Mesodermal cell (in vitro differentiated cells): ENCODE results near the gene MT1M. TPM values are rescaled to one million over a fixed set of nuclear protein-coding genes. Genes with fewer than 3 reads are reported as not detected.
"Not testable (repeated sequence)": the region's sequence is repeated elsewhere in the genome, so short reads cannot be mapped to it uniquely, and the experiment has no call there.

Experiments
- H3K27ac ChIP-seq: 2 replicates; pipeline ENCODE4 v1.7.0; 2013; ENCODE audit warnings: mild to moderate bottlenecking, low read depth, low read length, moderate library complexity; ENCODE audit not compliant: severe bottlenecking
- H3K36me3 ChIP-seq: 2 replicates; pipeline ENCODE4 v1.7.1; 2013; ENCODE audit warnings: mild to moderate bottlenecking, low read length, moderate library complexity; ENCODE audit not compliant: control insufficient read depth, insufficient read depth
- H3K4me1 ChIP-seq: one replicate; pipeline ENCODE4 v1.7.1; 2013; ENCODE audit warnings: mild to moderate bottlenecking, low read length; ENCODE audit not compliant: insufficient read depth, control insufficient read depth, poor library complexity, severe bottlenecking
- H3K4me3 ChIP-seq: 2 replicates; pipeline ENCODE4 v1.7.0; 2013; ENCODE audit warnings: low read length, control low read depth, mild to moderate bottlenecking; ENCODE audit not compliant: insufficient read depth, poor library complexity, severe bottlenecking; ENCODE audit errors: extremely low read depth
- H3K9me3 ChIP-seq: 2 replicates; pipeline ENCODE4 v1.7.1; 2013; ENCODE audit warnings: mild to moderate bottlenecking, low read length, moderate library complexity; ENCODE audit not compliant: control insufficient read depth
- WGBS, 2 experiments: methylation state at CpG; one replicate each; pipeline ENCODE4 v1.1.5; 2013; ENCODE audit warnings: missing lambda C conversion rate in 2 of 2; ENCODE audit not compliant: insufficient coverage in 2 of 2; 5-methylcytosine and 5-hydroxymethylcytosine counted together
- polyA plus RNA-seq, 2 experiments: library from polyadenylated mRNA; stranded (reverse); fragments of 50-300 nt; gene quantifications; one replicate each; pipeline ENCODE4 v1.2.3, GENCODE V29; 2013

The MT1M gene
- polyA plus RNA-seq (2013, experiment 1 of 2): not detected
- not detected for polyA plus RNA-seq (2013, experiment 2 of 2)

- Histone ChIP-seq H3K36me3 (no peaks in the 10 kb centered on the region), H3K4me1 (peaks cover 11% of the 10 kb centered on the region), H3K27ac (no peak within 1 kb of the TSS), H3K9me3 (no peaks in the 10 kb centered on the region), H3K4me3 (peak within 1 kb of the TSS; percentile 24)
- 1% methylated on average over 52 to 55 of the region's 61 CpGs for WGBS, 2 experiments
Measured at GRCh38 chr16:56632156-56632847, at the start of gene MT1M. Gene MT1M (plus strand): TSS chr16:56632659. CDS start chr16:56632732, 73 bp downstream.

GRCh38 chr16:56582911-56583310 lies 49.5 kb upstream of the MT1M start:
- not testable (repeated sequence) for H3K36me3 ChIP-seq, H3K9me3 ChIP-seq, H3K4me3 ChIP-seq, H3K4me1 ChIP-seq, H3K27ac ChIP-seq
- 89 to 100% methylated on average over 1 of the region's 2 CpGs for WGBS, 2 experiments

GRCh38 chr16:56583351-56584168 lies 48.9 kb upstream of the MT1M start:
- Histone ChIP-seq H3K9me3 (no peaks in the 10 kb centered on the region), H3K4me1 (no peaks in the 10 kb centered on the region), H3K4me3 (no peak overlapping the region), H3K27ac (no peak overlapping the region), H3K36me3 (no peaks in the 10 kb centered on the region)
- WGBS, 2 experiments: 82% methylated on average over 6 to 10 of the region's 11 CpGs

DNA sequence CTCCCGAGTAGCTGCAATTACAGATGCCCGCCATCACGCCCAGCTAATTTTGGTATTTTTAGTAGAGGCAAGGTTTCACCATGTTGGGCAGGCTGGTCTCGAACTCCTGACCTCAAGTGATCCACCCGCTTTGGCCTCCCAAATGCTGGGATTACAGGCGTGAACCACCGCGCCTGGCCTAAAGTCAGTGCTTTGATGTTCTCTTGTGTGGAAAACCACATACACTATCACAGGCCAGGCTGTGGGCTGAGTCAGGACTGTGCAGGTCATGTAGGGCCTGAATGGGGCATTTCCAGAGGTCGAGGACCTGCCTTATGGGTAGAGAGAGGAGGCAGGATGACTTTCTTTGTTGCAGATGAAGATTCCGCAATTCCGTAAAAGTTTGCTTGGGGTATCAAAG lies 48.2 kb upstream of the MT1M start:
- H3K27ac ChIP-seq: no peak overlapping the region
- H3K36me3 ChIP-seq: no peaks in the 10 kb centered on the region
- H3K9me3 ChIP-seq: no peaks in the 10 kb centered on the region
- H3K4me3 ChIP-seq: no peak overlapping the region
- WGBS, 2 experiments: 83 to 85% methylated on average over 11 of the region's 11 CpGs
- no peaks in the 10 kb centered on the region for H3K4me1 ChIP-seq

- no peak overlapping the region for H3K27ac ChIP-seq
- H3K4me3 ChIP-seq: no peak overlapping the region
- WGBS, 2 experiments: 41 to 42% methylated on average over 6 to 8 of the region's 9 CpGs
- H3K4me1 ChIP-seq: peaks cover 5% of the 10 kb centered on the region
- H3K36me3 ChIP-seq: no peaks in the 10 kb centered on the region
- no peaks in the 10 kb centered on the region for H3K9me3 ChIP-seq
Measured at GRCh38 chr16:56588781-56589140, 43.7 kb upstream of the MT1M start.

GRCh38 chr16:56589141-56590039 lies 43.1 kb upstream of the MT1M start, which contains the start of gene MT3:
Gene MT3 (plus strand): TSS chr16:56589528. CDS start chr16:56589591, 63 bp downstream.
- Histone ChIP-seq H3K27ac (no peak within 1 kb of the TSS), H3K4me3 (no peak within 1 kb of the TSS), H3K36me3 (no peaks in the 10 kb centered on the region), H3K4me1 (peaks cover 5% of the 10 kb centered on the region), H3K9me3 (no peaks in the 10 kb centered on the region)
- 8 to 9% methylated on average over 85 to 86 of the region's 87 CpGs for WGBS, 2 experiments

- no peaks in the 10 kb centered on the region for H3K9me3 ChIP-seq
- no peak overlapping the region for H3K27ac ChIP-seq
- no peak overlapping the region for H3K4me3 ChIP-seq
- peaks cover 5% of the 10 kb centered on the region for H3K4me1 ChIP-seq
- no peaks in the 10 kb centered on the region for H3K36me3 ChIP-seq
- WGBS, 2 experiments: 78 to 100% methylated on average over 1 to 2 of the region's 4 CpGs
Measured at GRCh38 chr16:56591377-56592060, 40.9 kb upstream of the MT1M start.

DNA sequence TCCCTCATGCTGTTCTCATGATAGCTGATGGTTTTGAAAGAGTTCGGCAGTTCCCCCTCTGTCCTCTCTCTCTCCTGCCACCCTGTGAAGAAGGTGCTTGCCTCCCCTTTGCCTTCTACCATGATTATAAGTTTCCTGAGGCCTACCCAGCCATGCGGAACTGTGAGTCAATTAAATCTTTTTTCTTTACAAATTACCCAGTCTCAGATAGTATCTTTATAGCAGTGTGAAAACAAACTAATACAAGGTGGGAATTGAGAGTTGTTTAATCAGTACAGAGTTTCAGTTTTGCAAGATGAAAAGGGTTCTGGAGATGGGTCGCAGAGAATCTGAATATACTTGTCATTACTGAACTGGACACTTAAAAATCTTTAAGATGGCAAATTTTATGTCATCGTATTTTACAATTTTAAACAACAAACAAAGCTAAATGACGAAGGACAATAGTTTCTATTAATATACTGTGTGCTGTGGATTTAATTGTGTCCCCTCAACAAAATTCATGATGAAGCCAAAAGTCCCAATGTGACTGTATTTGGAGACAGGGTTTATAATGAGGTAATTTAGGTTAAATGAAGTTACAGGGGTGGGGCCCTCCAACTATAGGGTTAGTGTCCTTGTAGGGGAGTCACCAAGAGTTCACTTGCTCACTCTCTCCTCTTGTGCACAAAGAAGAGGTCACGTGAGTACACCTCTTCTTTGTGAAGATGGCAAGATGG lies 38.7 kb upstream of the MT1M start:
- Histone ChIP-seq H3K9me3 (no peaks in the 10 kb centered on the region), H3K36me3 (no peaks in the 10 kb centered on the region), H3K4me1 (peaks cover 5% of the 10 kb centered on the region), H3K4me3 (no peak overlapping the region), H3K27ac (no peak overlapping the region)
- 69 to 80% methylated on average over 2 to 3 of the region's 6 CpGs for WGBS, 2 experiments

DNA sequence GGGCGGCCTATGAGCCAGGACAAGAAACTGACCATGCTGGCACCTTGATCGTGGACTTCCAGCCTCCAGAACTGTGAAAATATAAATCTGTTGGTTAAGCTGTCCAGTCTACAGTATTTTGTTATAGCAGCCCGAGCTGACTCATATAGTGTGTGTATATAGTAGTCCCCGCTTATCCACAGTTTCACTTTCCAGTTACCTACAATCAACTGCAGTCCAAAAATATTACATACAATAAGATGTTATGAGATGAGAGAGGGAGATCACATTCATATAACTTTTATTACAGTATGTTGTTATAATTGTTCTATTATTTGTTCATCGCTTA lies 38.2 kb upstream of the MT1M start:
- Histone ChIP-seq H3K36me3 (no peaks in the 10 kb centered on the region), H3K4me3 (no peak overlapping the region), H3K4me1 (peaks cover 5% of the 10 kb centered on the region), H3K27ac (no peak overlapping the region), H3K9me3 (no peaks in the 10 kb centered on the region)
- WGBS, 2 experiments: 86% methylated on average over 2 of the region's 5 CpGs; no CpG with 5 or more reads in 1 of the 2 experiments
